ENCODE measurements around the gene TOM1L1.

The TOM1L1 gene

DNA sequence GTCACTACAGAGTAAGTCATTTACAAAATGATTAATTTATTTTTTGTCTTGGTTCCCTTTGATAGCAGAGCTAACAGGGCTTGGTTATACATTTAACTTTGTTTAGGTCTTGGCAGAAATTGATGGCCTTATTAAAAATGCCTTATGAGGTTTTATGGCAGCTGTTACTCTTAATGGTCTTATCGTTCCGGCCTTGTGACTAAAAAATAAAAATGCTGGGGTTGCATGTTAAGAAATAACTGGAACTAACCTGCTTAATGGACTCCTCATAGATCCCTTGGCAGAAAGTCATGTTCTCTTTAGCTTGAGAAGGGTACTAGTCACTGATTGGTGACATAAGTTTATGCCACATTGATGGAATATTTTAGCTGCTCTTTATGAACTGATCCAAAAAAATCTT lies 49.5 kb downstream of the TOM1L1 start:
- no peak for DNase-seq

DNA sequence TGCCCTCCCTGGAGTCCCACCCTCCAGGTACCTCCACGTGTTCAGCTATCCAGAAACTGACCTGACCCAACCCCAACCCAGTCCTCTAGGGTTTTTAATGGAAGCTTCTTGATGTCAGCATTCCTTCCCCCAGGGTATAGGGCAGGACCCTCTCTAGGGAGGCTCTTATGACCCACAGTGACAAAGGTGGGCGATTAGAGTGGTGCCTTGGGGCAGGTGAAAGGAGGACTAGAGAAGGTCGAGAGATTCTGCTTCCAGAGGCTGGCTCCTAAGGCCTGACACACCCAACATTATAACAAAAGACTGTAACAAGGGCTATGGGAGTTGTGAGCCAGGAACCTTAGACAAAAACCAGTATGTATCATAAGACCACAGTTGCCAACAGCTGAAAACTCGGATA lies 50.6 kb downstream of the TOM1L1 start:
- no peak for DNase-seq

DNA sequence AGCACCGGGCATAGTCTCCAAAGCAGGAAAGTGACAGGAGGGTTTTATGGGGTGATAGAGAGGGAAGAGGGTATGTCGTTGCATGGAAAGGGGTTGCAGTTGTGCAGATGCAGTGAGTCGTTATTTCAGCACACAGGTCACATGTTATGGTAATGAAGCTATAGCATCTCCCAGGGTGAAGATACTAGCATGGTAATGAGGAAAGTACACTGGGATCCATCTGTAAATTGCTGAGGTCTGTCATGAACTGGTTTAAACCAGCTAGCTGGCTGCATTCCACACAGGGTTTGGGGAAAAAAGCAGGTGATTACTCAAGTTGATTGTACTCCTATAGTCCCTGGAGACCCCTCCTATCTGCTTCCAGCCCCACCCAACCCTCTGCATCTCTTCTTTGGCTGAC lies 56.1 kb downstream of the TOM1L1 start:
- DNase-seq, result peak; percentile 79

DNA sequence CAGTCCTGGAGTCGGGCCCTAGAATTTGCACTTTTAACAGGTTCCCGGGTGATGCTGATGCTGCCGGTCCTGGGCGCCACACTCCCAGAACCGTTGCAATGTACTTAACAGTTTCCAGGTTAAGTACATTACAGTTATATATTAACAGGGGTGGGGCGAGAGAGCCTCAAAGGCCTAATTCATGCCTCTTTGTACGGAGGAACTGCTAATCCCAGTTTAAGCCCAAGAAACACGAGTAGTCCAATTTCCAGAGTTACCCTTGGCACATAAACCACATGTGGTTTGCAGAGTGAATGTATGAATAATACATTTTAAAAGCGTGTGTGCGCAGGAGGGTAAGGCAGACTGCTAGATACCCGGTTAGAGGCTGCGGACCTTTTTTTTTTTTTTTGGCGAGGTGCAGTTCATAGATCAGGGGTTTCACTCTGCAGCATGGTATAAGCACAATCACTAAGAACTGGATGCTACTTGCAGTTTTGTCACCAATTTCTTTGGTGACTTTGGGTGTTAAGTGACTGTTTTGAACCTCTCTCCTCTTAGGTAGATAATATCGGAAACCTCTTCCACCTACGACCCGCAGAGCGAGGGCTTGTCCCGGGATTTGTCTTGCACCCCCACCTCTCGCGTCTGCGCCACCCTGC lies 67.1 kb downstream of the TOM1L1 start:
- DNase-seq, result no peak

DNA sequence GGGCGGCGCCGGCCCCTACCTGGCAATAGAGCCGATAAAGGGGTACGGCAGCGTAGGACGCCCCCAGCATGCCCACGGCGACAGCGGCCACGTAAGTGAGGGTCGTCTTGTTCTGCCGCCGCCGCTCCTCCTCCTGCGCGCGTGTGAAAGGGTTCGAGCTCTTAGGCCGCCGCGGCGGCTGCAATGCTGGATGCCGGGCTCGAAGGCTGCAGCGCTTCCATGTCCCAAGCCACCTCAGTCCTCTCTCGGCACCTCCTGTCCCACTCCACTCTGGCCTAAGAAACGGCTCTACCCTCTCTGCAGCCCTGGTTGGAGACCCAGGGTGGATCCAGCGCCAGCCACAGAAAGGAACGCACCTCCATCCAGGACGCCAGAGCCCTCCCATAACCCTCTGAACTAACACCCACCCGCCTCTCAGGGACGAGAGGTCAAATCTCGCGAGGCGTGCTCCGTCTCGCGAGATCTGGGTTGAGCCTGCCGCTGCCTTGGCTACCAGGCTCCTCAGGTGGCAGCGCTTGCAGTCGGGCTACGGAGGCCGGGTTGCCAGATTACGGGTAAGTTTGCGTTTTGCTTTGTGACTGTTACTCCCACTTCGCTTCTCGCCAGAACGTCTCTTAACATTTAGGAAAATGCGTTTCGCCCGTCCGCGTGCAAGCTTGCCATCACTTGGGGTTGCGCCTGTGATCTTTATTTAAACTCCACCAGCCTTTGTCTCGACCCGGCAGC lies 67.8 kb downstream of the TOM1L1 start, which contains the start of the genes COX11 and STXBP4:
COX11 (minus strand) TSS at position 393 of the 726 bp plus-strand sequence; CDS start at position 385, 8 bp downstream.
STXBP4 (plus strand) TSS at position 504 of the 726 bp plus-strand sequence. CDS start 17,455 bp downstream, outside the sequence.
- DNase-seq, result peak; percentile 87

DNA sequence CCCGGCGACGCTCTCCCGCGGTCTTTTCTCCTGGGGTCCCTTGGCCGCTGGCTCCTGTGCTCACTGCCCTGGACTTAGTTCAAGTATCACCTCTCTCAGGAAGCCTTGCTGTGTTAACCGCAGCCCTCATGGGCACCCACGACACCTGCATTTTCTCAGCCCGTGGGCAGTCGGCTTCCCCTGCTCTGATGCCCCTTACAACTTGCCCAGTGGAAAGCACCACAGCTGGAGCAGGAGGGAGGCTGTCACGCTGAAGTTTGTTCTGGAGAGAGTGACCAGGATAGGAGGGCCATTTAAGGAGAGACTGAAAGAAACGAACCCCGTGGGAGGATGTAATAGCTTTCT lies 68.3 kb downstream of the TOM1L1 start:
- no peak for DNase-seq

DNA sequence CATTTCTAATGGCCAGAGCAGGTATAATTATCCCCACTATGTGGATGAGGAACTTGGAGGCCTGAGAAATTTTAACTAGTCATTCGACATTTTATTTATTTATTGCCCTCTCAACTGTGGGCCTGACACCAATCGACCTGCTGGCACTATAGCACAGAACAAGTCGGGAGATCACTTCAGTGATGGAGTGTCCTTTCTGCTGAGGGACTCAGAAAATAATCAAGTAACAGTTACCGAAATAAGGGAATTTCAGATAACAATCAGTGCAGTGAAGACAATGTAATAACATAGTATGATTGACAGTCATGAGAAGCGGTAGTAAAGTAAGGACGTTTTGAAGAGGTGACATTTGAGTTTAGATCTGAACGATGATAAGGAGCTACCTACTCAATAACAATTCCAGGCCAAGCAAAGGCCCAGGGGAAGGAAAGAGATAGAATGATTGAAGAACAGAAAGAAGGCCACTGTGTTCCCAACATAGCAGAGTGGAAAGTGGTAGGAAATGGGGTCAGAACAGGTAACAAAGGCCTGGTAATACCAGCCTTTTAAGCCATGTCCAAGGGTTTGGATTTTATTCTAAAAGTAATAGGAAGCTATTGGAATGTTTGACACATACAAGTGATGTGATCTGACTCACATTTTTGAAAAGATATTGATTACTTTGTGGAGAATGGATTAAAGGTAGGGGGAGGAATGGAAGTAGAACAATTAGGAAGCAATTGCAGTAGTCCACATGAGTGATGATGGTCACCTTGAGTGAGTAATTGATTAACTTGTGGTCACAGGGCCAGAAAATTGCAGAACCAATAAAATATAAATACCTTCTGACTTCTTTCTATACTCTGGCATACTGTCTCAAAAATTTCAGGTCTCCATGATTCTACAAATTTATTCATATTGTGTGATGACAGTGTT lies 69.3 kb downstream of the TOM1L1 start:
- no peak for DNase-seq

DNA sequence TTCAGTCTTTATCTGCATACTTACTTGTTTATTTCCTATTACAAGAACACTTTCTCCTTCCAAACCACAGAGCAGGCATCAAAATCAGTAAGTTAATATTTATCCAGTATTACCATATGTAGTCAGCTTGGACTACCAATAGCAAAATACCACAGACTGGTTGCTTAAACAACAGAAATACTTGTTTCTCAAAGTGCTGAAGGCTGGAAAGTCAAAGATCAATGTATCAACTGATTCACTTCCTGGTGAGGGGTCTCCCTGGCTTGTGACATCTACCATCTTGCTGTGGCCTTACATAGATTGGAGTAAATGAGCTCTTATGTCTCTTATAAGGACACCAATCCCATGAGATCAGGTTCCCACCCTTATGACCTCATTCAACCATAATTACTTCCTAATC lies 70.5 kb downstream of the TOM1L1 start:
- DNase-seq, result no peak

DNA sequence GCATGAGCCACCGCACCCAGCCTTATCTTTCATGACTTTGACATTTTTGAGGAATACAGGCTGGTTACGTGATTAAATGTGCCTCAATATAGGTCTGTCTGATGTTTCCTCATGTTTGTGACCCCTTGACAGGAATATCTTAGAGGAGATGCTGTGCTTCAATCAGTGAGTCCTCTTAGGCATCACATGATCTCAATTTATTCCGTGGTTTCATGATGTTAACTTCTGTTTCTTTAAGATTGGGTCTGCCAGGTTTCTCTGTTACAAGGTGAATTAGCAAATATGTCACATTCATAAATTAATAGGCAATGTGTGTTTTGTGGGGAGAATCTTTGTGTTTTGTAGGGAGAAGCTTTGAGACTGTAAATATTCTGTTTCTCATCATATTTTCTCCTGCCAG lies 71.2 kb downstream of the TOM1L1 start:
- no peak for DNase-seq

DNA sequence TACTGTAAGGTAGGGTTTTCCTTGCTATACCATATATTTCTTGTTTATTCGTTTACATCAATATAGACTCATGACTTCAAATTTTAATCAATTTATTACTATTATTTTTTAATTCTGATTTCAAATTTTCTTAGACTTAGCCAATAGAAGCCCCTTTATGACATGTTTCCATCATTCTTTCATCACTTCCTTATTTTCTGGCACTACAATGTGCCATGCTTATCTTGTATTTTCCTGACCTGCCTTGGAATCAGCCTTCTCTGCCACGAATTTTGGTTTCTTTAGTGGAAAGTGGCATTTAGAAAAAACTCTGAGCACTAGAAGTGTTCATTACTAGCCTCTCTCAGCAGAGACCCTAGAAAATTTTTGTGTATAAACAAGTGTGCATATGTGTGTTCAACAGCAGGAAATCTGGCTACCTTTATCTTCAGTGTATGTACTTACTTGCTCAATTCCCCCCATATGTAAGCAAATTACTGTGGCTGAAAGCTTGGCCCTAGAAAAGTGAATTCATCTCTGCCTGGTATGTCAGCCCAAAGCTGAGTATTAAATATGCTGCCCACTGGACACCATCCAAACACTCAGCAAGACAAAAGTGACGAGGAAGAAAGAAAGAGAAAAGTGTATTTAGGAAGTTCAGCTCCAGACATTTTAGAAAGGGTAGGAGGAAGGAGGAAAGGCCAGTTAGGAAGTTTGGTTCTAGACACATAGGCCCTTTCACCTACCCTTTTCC lies 71.9 kb downstream of the TOM1L1 start:
- DNase-seq, result no peak

DNA sequence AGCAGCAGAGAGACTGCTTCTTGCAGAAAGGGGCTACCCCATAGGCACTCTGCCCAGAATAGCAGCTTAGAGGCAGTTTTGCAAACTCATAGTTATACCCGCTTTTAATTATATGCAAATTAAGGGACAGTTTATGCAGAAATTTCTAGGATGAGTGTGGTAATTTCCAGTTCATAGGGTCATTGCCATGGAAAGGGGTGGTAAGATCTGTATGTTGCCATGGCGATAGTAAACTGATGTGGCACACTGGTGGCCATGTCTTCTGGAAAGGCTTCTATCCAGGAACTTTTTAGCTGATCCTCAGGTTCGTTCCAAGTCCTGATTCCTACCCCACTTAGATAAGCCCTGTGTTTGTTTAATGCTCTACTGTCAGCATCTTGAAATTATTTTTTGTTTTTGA lies 74.1 kb downstream of the TOM1L1 start:
- DNase-seq, result no peak

DNA sequence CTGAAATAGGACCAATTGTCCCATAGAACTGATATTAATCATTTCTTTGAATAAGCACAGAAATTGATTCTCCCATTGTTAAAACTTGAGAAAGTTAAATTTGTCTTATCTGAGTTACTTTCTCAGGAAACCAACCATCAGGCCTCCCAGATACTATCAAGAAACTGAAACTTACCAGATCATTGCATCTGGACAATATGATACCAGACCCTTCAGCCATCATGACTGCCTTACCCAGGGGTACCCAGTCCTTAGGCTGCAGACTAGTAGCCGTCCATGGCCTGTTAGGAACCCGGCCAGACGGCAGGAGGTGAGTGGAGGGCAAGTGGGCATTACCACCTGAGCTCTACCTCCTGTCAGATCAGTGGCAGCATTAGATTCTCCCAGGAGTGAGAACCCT lies 75.7 kb downstream of the TOM1L1 start:
- no peak for DNase-seq

DNA sequence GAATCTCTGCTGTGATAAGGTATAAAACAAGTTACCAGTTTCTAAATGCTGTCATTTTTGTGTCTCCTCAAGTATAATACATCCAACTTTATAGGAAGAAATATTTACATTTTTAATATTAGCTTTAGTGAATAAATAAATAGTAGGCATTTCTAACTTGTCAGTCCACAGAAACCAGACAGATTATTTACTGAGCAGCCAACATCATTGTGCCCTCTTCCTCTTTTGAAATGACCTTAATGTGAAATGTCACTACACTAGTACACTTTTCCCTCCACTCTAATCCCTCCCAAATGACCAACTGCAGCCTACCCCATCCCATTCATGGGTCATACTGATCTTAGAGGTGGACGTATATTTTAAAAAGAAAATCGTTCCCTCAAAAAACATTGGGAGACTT lies 77.1 kb downstream of the TOM1L1 start:
- DNase-seq, result no peak

DNA sequence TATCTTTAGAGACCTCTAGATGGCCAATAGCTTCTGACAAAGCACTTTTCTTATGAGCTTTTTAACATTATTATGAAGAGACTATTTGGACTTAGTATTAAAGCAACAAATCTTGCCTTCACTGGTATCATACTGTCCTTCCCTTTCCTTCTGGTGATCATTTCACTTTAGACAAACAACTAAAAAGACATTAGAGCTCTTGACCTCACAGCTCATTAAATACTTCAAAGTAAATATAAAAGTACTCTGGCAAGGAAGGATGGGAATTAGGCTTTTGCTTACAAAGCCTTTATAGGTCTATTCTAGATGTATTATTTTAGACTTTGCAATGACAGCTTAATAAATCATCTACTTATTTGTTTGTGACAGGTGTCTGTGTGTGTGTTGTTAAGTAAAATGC lies 79.0 kb downstream of the TOM1L1 start:
- DNase-seq, result no peak

DNA sequence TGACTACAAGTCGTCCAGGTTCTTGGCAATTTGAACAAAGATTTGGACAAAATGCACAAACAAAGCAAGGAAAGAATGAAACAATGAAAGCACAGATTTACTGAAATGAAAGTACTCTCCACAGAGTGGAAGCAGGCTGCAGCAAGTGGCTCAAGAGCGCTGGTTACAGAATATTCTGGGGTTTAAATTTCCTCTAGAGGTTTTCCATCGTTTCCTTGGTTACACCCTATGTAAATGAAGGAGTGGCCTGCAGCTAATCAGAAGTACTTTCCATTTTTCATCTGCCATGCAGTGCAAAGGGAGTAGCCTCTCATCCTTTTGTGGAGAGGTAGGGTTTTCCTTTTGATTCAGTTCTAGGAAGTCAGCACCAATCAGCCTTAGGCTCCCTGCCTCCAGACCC lies 79.7 kb downstream of the TOM1L1 start:
- no peak for DNase-seq

DNA sequence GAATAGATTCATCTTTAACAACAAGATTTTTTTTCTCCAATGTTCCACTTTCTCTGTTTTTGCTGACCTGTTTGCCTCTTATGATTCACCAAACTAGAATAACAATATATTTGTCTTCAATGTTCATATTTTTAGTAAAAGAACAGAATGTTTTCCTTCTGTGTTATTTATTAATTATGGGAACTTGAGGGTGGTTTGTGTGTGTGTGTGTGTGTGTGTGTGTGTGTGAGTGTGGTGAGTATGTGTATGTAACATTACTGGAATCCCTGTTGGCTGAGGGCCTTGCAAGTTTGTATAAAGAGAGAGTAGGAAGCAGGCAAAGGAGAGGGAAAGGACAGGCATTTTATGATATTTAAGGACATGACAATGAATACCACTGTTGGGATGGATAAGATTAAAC lies 81.7 kb downstream of the TOM1L1 start:
- no peak for DNase-seq

DNA sequence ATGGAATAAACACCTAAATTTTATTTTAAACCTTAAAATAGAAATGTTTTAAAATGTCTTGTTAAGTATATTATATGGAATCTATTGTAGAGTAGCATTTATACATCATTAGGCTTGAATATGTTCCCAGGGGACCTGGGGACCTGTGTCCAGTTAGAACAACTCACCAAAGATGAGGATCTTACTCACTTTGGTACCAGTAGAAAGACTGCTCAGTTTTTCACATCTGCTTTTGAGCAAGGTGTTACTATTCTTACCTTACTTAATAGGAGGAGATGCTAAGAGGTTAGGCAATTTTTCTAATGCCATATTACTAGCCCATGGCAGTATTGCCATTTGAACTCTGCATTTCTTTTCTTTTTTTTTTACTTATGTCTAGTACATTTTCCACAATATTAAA lies 82.6 kb downstream of the TOM1L1 start:
- no peak for DNase-seq

DNA sequence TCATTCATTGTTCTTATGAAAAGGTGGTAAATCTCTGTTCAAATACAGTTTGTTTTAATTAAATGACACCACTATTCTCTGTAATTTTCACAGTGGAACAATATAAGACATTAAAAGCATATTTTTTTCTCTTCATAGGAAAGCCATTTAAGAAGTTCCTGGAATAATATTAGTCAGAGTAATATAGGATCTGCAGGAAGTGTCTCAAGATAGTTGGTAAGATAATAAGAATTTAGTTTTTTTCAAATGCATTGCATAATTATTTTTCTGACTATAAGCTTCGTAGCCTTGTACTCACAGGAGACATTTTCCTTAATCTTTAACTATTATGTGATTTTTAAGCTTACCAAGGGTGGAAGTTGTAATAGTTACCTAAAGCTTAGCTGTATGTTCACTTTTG lies 84.8 kb downstream of the TOM1L1 start:
- no peak for DNase-seq

DNA sequence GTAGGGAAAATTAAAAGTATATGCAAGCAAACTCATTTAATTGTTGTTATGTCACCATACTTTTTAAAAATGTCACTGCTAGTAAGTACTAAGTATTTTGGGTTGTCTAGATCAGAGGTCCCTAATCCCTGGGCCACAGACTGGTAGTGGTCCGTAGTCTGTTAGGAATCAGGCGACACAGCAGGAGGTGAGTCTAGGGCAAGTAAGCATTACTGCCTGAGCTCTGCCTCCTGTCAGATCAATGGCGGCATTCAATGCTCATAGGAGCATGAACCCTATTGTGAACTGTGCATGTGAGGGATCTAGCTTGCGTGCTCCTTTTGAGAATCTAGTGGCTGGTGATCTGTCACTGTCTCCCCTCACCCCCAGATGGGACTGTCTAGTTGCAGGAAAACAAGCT lies 89.5 kb downstream of the TOM1L1 start:
- no peak for DNase-seq

DNA sequence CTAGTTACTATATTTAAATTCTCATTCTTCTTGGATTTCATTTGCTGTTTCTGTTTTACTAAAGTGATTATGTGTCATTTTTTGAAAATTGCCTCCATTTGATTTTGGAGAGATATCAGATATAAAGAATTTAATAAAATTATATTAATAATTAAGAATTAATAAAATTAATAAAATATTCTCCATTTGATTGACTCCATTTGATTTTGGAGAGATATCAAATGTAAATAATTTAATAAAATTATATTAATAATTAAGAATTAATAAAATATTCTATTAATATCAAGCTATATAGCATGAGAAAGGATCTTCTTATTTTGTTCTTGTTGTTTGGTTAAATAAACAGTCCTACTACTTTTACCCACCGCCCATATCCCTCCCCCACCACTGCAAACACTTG lies 90.9 kb downstream of the TOM1L1 start:
- no peak for DNase-seq

DNA sequence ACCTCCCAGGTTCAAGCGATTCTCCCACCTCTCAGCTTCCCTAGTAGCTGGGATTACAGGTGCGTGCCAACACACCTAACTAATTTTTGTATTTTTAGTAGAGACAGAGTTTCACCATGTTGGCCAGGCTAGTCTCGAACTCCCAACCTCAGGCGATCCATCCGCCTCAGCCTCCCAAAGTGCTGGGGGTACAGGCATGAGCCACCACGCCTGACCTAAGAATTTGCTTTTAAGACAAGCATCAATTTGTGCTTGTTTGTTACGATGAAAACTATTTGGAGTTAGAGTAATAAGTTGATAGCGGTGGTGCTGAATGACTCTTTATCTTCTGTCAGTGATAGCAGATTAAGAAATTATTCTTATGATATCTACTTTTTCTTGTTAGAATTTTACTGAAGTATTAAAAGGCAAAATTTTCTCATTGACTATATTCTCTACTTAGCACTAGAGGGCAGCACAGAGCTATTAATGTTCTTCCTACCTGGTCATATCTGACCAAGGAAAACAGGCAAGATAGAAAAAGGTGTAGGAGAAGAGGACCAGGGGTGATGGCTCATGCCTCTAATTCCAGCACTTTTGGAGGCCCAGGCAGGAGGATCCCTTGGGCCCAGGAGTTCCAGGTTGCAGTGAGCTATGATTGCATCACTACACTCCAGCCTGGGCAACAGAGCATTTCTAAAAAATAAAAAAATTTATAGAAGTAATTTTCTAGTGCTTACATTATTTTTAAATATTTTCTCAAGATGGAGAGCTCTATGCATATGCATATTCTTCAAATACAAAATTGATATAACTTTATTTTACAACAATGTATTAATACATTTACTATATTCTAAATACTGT lies 92.4 kb downstream of the TOM1L1 start:
- no peak for DNase-seq

DNA sequence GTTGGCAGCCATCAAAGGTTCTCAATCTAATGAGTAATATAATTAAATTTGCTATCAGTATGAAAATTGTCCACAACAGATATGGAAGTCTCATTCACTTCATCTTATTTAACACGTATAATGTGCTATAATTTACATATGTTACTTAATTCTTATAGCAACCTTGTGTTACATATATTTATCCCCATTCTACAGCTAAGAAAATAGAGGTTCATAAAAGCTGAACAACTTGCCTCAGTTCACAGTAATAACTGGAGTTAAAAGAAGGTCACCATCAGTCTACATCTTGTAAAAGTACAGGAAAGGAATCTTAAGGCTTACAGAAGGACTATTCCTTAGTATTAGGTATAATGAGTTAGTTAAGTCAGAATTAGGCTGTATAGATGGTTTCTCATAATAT lies 95.8 kb downstream of the TOM1L1 start:
- DNase-seq, result no peak

Measured in DMS 273 treated with DMSO at 0.1 percent for 48 hours (cell line).